ENCODE data around the gene DIRAS3.
A peak's percentile ranks its signal among the peaks of the same experiment; 100 is the strongest.
"Not testable (repeated sequence)": the region's sequence is repeated elsewhere in the genome, so short reads cannot be mapped to it uniquely, and the experiment has no call there.

The DIRAS3 gene

DNA sequence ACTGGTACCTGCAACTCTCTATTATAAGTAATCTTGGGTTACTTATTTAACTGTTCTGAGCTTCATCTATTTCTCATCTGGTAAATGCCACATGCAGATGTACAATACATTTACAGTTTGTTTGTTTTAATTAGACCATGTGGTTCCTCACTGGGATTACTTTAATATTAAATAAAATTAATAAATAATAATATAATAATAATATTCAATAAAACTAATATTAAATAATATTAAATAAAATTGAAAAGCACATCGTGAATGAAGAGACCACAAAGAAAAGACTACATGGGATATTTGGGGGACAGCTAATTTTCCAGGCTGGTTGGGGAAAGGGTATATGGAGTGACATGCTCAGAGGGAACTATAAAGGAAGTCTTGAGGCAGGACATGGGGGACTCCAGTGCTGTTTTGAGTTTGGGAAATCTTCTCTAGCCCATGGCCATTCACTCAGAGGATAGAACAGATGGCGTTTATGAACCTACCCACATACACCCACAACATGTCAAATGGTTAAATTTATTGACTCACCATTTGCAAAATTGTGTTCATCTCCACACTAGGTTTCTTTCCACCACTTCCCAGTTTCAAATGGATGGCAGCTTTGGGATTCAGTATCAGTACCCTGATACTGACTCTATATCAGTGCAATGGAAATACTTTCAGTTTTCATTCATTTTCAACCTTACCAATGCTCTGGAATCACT lies 25.6 kb downstream of the DIRAS3 start:
- no peak for DNase-seq (ENCODE audit: low spot score)

GRCh38 chr1:68016381-68016780 lies 34.0 kb downstream of the DIRAS3 start:
- no peak for DNase-seq (ENCODE audit: low spot score)

DNA sequence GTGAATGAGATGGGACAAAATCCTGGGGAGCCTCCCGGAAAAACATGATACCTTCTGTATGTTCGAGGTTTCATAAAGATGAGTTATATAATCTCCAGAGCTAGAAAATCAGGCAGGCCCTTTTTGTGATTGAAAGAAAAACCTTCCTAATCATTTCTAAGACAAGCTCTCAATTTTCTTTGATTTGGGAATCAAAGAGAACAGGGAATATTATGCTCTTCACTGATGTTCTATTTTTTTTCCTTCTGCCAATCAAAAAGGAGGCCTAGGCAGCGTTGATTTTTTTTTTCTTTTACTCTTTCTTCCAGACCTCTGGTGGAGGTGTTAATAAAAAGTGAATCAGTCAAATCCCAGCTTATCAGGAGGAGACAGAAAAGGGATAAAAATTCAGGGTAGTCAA lies 34.5 kb downstream of the DIRAS3 start:
- DNase-seq (ENCODE audit: low spot score): no peak

DNA sequence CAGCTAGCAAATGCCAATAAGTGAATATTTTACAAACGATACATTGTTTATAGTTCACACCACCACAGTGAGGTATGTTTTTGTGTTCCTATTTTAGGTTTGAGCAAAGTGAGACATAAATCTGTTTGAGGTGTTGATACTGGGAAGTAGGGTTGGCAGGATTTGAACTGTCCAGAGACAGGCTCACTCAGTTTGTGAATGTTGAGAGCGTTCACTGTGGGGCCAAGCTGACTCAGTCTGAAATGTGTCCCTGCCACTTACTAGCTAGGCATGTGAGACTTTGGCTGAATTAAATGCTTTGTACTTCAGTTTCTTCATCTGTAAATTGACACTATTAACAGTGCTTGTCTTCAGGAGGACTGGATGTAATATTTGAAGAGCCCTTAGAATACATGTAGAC lies 35.1 kb downstream of the DIRAS3 start:
- no peak for DNase-seq (ENCODE audit: low spot score)

GRCh38 chr1:68013351-68013750 lies 37.1 kb downstream of the DIRAS3 start:
- no peak for DNase-seq (ENCODE audit: low spot score)

- DNase-seq (ENCODE audit: low spot score): no peak
Observed at GRCh38 chr1:68011657-68012375, 38.6 kb downstream of the DIRAS3 start.

- DNase-seq (ENCODE audit: low spot score): no peak
Observed at GRCh38 chr1:68010543-68010942, 39.9 kb downstream of the DIRAS3 start.

DNA sequence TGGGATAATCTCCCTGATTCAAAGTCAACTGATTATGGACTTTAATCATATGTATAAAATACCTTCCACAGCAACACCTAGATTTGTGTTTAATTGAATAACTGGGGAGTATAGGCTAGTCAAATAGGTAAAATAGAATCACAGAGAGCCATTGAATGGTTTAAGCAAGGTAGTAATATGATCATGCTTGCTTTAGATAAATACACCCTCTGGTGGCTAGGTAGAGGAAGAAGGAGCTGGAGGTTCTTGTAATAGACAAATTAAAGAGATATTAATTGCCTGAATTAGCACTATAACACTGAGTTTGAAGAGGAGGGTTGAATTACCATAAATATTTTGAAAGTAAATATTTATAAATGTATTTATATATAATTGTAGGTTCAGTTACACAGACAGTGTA lies 40.3 kb downstream of the DIRAS3 start:
- DNase-seq (ENCODE audit: low spot score): peak; percentile 5

DNA sequence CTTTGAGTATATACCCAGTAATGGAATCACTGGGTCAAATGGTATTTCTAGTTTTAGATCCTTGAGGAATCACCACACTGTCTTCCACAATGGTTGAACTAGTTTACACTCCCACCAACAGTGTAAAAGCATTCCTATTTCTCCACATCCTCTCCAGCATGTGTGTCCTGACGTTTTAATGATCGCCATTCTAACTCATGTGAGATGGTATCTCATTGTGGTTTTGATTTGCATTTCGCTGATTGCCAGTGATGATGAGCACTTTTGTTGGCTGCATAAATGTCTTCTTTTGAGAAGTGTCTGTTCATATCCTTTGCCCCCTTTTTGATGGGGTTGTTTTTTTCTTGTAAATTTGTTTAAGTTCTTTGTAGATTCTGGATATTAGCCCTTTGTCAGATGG lies 46.8 kb downstream of the DIRAS3 start:
- not testable (repeated sequence) for DNase-seq (ENCODE audit: low spot score)

- no peak for DNase-seq (ENCODE audit: low spot score)
Observed at GRCh38 chr1:68000191-68000590, 50.2 kb downstream of the DIRAS3 start.

GRCh38 chr1:67997746-67998145 lies 52.7 kb downstream of the DIRAS3 start:
- DNase-seq (ENCODE audit: low spot score): no peak
